ENCODE measurements around the gene ADCY1.

DNA sequence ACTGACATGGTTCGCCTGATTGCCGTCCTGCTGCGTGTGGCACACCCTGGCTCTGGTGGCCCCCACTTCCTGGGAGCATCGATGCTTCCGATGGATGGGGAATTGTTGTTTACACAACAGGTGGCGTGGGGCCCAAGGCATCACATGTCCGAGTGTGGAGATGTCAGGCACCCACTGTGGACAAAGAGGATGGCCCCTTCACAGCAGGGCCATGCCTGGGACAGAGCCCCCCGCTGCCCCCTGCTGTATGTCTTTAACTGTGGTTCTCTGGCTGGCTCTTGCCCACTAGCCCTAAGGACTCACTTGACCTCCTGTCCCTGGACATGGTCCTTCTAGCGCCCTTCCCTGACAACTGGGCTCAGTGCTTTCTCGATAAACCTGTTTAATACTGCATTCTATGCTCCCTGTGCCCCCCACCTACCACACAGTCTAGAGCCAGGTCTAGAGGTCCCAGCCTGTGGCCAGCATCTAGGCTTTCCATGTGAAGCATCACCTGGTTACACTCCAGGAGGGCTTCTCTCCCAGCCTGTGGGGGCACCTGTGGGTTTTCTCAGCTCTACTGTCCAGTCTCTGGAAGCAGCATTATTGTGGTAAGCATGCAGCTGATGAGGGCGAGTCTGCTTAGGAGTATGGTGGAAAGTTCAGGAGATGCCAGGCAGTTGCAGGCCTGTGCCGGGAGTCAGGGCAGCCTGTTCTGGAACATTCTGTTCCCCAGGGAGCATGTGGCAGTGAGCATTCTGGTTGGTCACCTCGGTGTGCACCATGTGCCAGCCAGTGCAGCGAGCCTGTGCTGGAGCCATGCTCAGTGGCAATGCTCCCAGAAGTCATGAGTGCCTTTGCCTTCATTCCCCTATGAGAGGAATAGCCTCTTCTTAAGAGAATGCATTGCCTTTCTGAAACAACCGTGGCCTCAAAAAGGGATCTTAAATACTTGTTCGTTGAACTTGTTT is 10.4 kb downstream of the ADCY1 start:
- TF ChIP-seq, protein P1, sequence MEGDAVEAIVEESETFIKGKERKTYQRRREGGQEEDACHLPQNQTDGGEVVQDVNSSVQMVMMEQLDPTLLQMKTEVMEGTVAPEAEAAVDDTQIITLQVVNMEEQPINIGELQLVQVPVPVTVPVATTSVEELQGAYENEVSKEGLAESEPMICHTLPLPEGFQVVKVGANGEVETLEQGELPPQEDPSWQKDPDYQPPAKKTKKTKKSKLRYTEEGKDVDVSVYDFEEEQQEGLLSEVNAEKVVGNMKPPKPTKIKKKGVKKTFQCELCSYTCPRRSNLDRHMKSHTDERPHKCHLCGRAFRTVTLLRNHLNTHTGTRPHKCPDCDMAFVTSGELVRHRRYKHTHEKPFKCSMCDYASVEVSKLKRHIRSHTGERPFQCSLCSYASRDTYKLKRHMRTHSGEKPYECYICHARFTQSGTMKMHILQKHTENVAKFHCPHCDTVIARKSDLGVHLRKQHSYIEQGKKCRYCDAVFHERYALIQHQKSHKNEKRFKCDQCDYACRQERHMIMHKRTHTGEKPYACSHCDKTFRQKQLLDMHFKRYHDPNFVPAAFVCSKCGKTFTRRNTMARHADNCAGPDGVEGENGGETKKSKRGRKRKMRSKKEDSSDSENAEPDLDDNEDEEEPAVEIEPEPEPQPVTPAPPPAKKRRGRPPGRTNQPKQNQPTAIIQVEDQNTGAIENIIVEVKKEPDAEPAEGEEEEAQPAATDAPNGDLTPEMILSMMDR (IDR thresholded peaks at IDR 0.05): no peak
- TF ChIP-seq POLR2A (IDR thresholded peaks at IDR 0.05): no peak

Data from uterus (tissue), 2 donors.